Measurements from ENCODE around the gene ITPR1.

- TF ChIP-seq, protein P1, sequence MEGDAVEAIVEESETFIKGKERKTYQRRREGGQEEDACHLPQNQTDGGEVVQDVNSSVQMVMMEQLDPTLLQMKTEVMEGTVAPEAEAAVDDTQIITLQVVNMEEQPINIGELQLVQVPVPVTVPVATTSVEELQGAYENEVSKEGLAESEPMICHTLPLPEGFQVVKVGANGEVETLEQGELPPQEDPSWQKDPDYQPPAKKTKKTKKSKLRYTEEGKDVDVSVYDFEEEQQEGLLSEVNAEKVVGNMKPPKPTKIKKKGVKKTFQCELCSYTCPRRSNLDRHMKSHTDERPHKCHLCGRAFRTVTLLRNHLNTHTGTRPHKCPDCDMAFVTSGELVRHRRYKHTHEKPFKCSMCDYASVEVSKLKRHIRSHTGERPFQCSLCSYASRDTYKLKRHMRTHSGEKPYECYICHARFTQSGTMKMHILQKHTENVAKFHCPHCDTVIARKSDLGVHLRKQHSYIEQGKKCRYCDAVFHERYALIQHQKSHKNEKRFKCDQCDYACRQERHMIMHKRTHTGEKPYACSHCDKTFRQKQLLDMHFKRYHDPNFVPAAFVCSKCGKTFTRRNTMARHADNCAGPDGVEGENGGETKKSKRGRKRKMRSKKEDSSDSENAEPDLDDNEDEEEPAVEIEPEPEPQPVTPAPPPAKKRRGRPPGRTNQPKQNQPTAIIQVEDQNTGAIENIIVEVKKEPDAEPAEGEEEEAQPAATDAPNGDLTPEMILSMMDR (IDR thresholded peaks at IDR 0.05) = no peak
- no peak for TF ChIP-seq POLR2A (IDR thresholded peaks at IDR 0.05)
These were observed 335.3 kb downstream of the ITPR1 start for GRCh38 chr3:4828279-4829030.
